Sigmoid colon (tissue), 4 donors: Measurements from ENCODE around the gene MCC.

ENCODE experiments used
- CTCF ChIP-seq, 4 experiments: fragments of 450-650 bp in 3 of 4; fragments of 200-600 bp in 1 of 4; IDR thresholded peaks; one replicate each; pipeline ENCODE4 v1.5.1; 2016 to 2019; ENCODE audit warnings: antibody characterized with exemption in 4 of 4, mild to moderate bottlenecking in 3 of 4, moderate library complexity in 2 of 4
- EP300 ChIP-seq, 4 donors: sonication (generic); formaldehyde crosslinking; IDR thresholded peaks; one replicate each; pipeline ENCODE4 v1.6.1; 2017; ENCODE audit warnings: antibody characterized with exemption in 4 of 4
- POLR2A ChIP-seq, 2 donors: fragments of 450-650 bp; IDR thresholded peaks; one replicate each; pipeline ENCODE4 v1.6.1; 2016; ENCODE audit warnings: antibody characterized with exemption in 2 of 2, mild to moderate bottlenecking in 2 of 2, moderate library complexity in 2 of 2

GRCh38 chr5:113356487-113356886 lies 131.8 kb downstream of the MCC start:
- TF ChIP-seq CTCF (IDR thresholded peaks at IDR 0.05) (no peak), POLR2A (IDR thresholded peaks at IDR 0.05) (no peak), EP300 (IDR thresholded peaks at IDR 0.05) (no peak)
